GM19099 (cell line): ENCODE measurements around the gene SYNGR2.

Experiments used
- POLR2A ChIP-seq: IDR thresholded peaks from 3 replicates; pipeline ENCODE4 v1.6.1; 2011; ENCODE audit warnings: low read depth; ENCODE audit not compliant: insufficient read length; ENCODE audit errors: extremely low read depth

SYNGR2 gene

GRCh38 chr17:78168242-78168902, at the start of gene SYNGR2:
SYNGR2 (plus strand) TSS chr17:78168581; CDS start chr17:78168617, 36 bp downstream.
- peak; percentile 88 for TF ChIP-seq POLR2A

- no peak for TF ChIP-seq POLR2A
Measured at GRCh38 chr17:78118801-78119241, 49.6 kb upstream of the SYNGR2 start.

- TF ChIP-seq POLR2A: no peak
Measured at GRCh38 chr17:78120537-78120936, 47.8 kb upstream of the SYNGR2 start.

GRCh38 chr17:78120971-78121800, 47.2 kb upstream of the SYNGR2 start:
- no peak for TF ChIP-seq POLR2A

GRCh38 chr17:78121801-78122215, 46.6 kb upstream of the SYNGR2 start:
- no peak for TF ChIP-seq POLR2A

- TF ChIP-seq POLR2A: no peak
Measured at GRCh38 chr17:78122216-78122930, 46.0 kb upstream of the SYNGR2 start.

- no peak for TF ChIP-seq POLR2A
Measured at GRCh38 chr17:78122931-78123249, 45.5 kb upstream of the SYNGR2 start.

GRCh38 chr17:78123258-78123929, 45.0 kb upstream of the SYNGR2 start:
- TF ChIP-seq POLR2A: no peak

GRCh38 chr17:78124081-78124835, 44.1 kb upstream of the SYNGR2 start:
- TF ChIP-seq POLR2A: peak; percentile 38

GRCh38 chr17:78124836-78125137, 43.6 kb upstream of the SYNGR2 start:
- TF ChIP-seq POLR2A: no peak

- TF ChIP-seq POLR2A: peak; percentile 37
Measured at GRCh38 chr17:78125138-78125913, 43.1 kb upstream of the SYNGR2 start.

GRCh38 chr17:78125976-78126894, 42.1 kb upstream of the SYNGR2 start:
- peak; percentile 2 for TF ChIP-seq POLR2A

GRCh38 chr17:78126895-78127238, 41.5 kb upstream of the SYNGR2 start:
- no peak for TF ChIP-seq POLR2A

GRCh38 chr17:78127239-78127887, 41.0 kb upstream of the SYNGR2 start:
- peak; percentile 81 for TF ChIP-seq POLR2A
